Mammary epithelial cell (primary cell): ENCODE results near the gene SPATA33.

ENCODE experiments used
- CTCF ChIP-seq, 2 donors: IDR thresholded peaks in 1 of 2; conservative IDR thresholded peaks in 1 of 2; 2 replicates each; pipeline ENCODE4 v1.5.1; 2011 to 2012; ENCODE audit warnings: inconsistent platforms in 2 of 2, low read length in 2 of 2, mild to moderate bottlenecking in 2 of 2, control low read depth in 1 of 2, low read depth in 1 of 2; ENCODE audit not compliant: insufficient read depth in 1 of 2; ENCODE audit errors: extremely low read depth in 1 of 2
- EZH2 ChIP-seq: IDR thresholded peaks from 2 replicates; pipeline ENCODE4 v1.6.1; 2012; ENCODE audit warnings: low read length, inconsistent platforms, borderline replicate concordance

GRCh38 chr16:89712274-89712781 lies 54.7 kb downstream of the SPATA33 start:
- TF ChIP-seq CTCF (conservative IDR thresholded peaks at IDR 0.05 in 1 of 2, IDR thresholded peaks at IDR 0.05 in 1 of 2; ENCODE audit: extremely low read depth in 1 of 2, insufficient read depth in 1 of 2, low read depth in 1 of 2, low read length in 2 of 2) (no peak), EZH2 (no peak)
